ENCODE results near the gene SDCBP2.

DNA sequence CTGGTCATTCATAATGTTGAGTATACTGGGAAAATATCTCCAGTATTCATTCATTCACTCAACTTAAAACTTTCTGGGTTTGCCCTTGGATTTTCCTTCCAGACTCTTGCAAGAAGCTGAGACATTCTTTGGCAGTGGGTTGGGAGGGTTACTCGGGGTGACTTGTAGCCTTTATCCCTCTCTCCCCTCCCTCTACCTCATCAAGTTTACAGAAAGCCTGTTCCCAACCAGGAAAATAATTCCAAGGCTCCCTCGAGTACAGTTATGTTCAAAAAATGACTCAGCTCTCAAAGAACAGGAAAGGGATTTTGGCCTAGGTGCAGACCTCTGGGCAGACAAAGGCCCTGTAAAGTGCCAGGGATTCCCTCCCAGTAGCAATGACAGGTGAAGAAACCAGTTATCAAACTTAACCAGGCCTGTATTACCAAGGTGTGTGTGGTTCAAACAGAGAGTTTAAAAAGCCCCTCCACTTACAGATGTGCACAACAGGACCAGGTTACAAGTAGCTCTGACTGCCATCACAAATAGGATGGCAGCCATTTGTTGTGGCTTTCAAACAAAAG lies 41.7 kb upstream of the SDCBP2 start:
- TF ChIP-seq SUZ12 (IDR thresholded peaks at IDR 0.05) (no peak), FOXM1 (IDR thresholded peaks at IDR 0.05; ENCODE audit: borderline replicate concordance) (no peak), FOXA1 (IDR thresholded peaks at IDR 0.05) (no peak), NFRKB (IDR thresholded peaks at IDR 0.05) (no peak), ZNF384 (IDR thresholded peaks at IDR 0.05) (no peak), HDGF (IDR thresholded peaks at IDR 0.05; ENCODE audit: borderline replicate concordance) (no peak), SP1 (IDR thresholded peaks at IDR 0.05) (no peak), ELF4 (IDR thresholded peaks at IDR 0.05) (no peak)
- TF ChIP-seq, protein P1, sequence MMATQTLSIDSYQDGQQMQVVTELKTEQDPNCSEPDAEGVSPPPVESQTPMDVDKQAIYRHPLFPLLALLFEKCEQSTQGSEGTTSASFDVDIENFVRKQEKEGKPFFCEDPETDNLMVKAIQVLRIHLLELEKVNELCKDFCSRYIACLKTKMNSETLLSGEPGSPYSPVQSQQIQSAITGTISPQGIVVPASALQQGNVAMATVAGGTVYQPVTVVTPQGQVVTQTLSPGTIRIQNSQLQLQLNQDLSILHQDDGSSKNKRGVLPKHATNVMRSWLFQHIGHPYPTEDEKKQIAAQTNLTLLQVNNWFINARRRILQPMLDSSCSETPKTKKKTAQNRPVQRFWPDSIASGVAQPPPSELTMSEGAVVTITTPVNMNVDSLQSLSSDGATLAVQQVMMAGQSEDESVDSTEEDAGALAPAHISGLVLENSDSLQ (IDR thresholded peaks at IDR 0.05): no peak

All from HEK293T (cell line).